Liver (tissue), 3 donors: ENCODE results near the gene LGALS12.

Experiments used
- JUND ChIP-seq, 2 donors: IDR thresholded peaks; 2 replicates each; pipeline ENCODE4 v1.6.1; 2016; ENCODE audit warnings: antibody characterized with exemption in 2 of 2
- MAX ChIP-seq: IDR thresholded peaks from 2 replicates; pipeline ENCODE4 v1.6.1; 2016; ENCODE audit warnings: antibody characterized with exemption
- REST ChIP-seq: IDR thresholded peaks from 2 replicates; pipeline ENCODE4 v1.6.1; 2016; ENCODE audit warnings: antibody characterized with exemption, mild to moderate bottlenecking
- SP1 ChIP-seq: IDR thresholded peaks from 2 replicates; pipeline ENCODE4 v1.6.1; 2018; ENCODE audit warnings: antibody characterized with exemption, mild to moderate bottlenecking
- TAF1 ChIP-seq: conservative IDR thresholded peaks from 2 replicates; pipeline ENCODE4 v1.6.1; 2016; ENCODE audit warnings: antibody characterized with exemption, mild to moderate bottlenecking
- YY1 ChIP-seq: IDR thresholded peaks from 2 replicates; pipeline ENCODE4 v1.6.1; 2016; ENCODE audit warnings: antibody characterized with exemption, mild to moderate bottlenecking
- TF ChIP-seq, protein P1 (sequence below): fragments of 150-350 bp; IDR thresholded peaks from 2 replicates; pipeline ENCODE4 v1.5.1; 2017; ENCODE audit warnings: improper control_type of control experiment, low read depth, low read length; ENCODE audit not compliant: missing input control
- donor health status: healthy.
- donor health status: healthy.

- TF ChIP-seq, protein P1, sequence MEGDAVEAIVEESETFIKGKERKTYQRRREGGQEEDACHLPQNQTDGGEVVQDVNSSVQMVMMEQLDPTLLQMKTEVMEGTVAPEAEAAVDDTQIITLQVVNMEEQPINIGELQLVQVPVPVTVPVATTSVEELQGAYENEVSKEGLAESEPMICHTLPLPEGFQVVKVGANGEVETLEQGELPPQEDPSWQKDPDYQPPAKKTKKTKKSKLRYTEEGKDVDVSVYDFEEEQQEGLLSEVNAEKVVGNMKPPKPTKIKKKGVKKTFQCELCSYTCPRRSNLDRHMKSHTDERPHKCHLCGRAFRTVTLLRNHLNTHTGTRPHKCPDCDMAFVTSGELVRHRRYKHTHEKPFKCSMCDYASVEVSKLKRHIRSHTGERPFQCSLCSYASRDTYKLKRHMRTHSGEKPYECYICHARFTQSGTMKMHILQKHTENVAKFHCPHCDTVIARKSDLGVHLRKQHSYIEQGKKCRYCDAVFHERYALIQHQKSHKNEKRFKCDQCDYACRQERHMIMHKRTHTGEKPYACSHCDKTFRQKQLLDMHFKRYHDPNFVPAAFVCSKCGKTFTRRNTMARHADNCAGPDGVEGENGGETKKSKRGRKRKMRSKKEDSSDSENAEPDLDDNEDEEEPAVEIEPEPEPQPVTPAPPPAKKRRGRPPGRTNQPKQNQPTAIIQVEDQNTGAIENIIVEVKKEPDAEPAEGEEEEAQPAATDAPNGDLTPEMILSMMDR: no peak
- TF ChIP-seq REST: no peak
- no peak for TF ChIP-seq TAF1
- TF ChIP-seq SP1: no peak
- TF ChIP-seq MAX: no peak
- TF ChIP-seq JUND (IDR thresholded peaks at IDR 0.05): no peak
- no peak for TF ChIP-seq YY1
Observed at GRCh38 chr11:63507511-63507910, 1.6 kb downstream of the LGALS12 start.
